Spleen (tissue), 11 donors: ENCODE measurements around the gene TBC1D8B. TPM values are rescaled to one million over a fixed set of nuclear protein-coding genes. Genes with fewer than 3 reads are reported as not detected.

Source experiments
- DNase-seq: peaks from one replicate; pipeline ENCODE4 v3.0.0-alpha.2; 2020
- H3K27ac ChIP-seq, 8 donors: fragments of 200-600 bp; sonication (generic) in 7 of 8; 1 replicate in 4 of 8; 2 replicates in 4 of 8; pipeline versions ENCODE4 v1.5.0 to v1.8.0; 2016 to 2021; ENCODE audit warnings: inconsistent platforms in 4 of 8, mild to moderate bottlenecking in 4 of 8, moderate library complexity in 1 of 8
- H3K27me3 ChIP-seq, 7 donors: fragments of 200-600 bp; sonication (generic) in 6 of 7; replicated peaks in 1 of 7; 1 replicate in 4 of 7; 2 replicates in 3 of 7; pipeline versions ENCODE4 v1.5.0 to v1.8.0; 2016 to 2021; ENCODE audit warnings: inconsistent platforms in 3 of 7, mild to moderate bottlenecking in 1 of 7
- H3K36me3 ChIP-seq, 6 donors: fragments of 200-600 bp; sonication (generic) in 5 of 6; 1 replicate in 4 of 6; 2 replicates in 2 of 6; pipeline versions ENCODE4 v1.5.0 to v1.8.0; 2016 to 2021; ENCODE audit warnings: inconsistent platforms in 2 of 6
- H3K4me1 ChIP-seq, 6 donors: fragments of 200-600 bp; sonication (generic) in 5 of 6; 1 replicate in 3 of 6; 2 replicates in 3 of 6; pipeline versions ENCODE4 v1.5.0 to v1.8.0; 2016 to 2021; ENCODE audit warnings: inconsistent platforms in 3 of 6
- H3K4me3 ChIP-seq, 8 donors: fragments of 200-600 bp; sonication (generic) in 7 of 8; 1 replicate in 4 of 8; 2 replicates in 4 of 8; pipeline versions ENCODE4 v1.5.0 to v1.8.0; 2016 to 2021; ENCODE audit warnings: inconsistent platforms in 4 of 8, mild to moderate bottlenecking in 4 of 8, moderate library complexity in 2 of 8
- H3K9me3 ChIP-seq, 8 donors: fragments of 200-600 bp; sonication (generic) in 7 of 8; 1 replicate in 4 of 8; 2 replicates in 4 of 8; pipeline versions ENCODE4 v1.5.0 to v1.8.0; 2016 to 2021; ENCODE audit warnings: inconsistent platforms in 4 of 8
- CTCF ChIP-seq, 11 experiments: fragments of 200-600 bp in 7 of 11; fragments of 450-650 bp in 4 of 11; sonication (generic) in 4 of 11; IDR thresholded peaks in 8 of 11; conservative IDR thresholded peaks in 3 of 11; 1 replicate in 7 of 11; 2 replicates in 4 of 11; pipeline versions ENCODE4 v1.4.0 to v1.8.0; 2016 to 2021; ENCODE audit warnings: antibody characterized with exemption in 11 of 11, inconsistent platforms in 4 of 11, mild to moderate bottlenecking in 1 of 11
- POLR2A ChIP-seq, 3 donors: fragments of 450-650 bp; IDR thresholded peaks; one replicate each; pipeline ENCODE4 v1.5.1; 2017; ENCODE audit warnings: antibody characterized with exemption in 3 of 3, mild to moderate bottlenecking in 1 of 3
- POLR2AphosphoS5 ChIP-seq, 3 donors: sonication (generic); formaldehyde crosslinking; IDR thresholded peaks; one replicate each; pipeline ENCODE4 v1.5.1; 2017; ENCODE audit warnings: antibody characterized with exemption in 3 of 3
- WGBS, 5 donors: extraction: QIAGEN DNeasy Blood & Tissue Kit in 3 of 5; methylation state at CpG; one replicate each; pipeline versions ENCODE4 v1.1.5 to v1.1.7; 2013 to 2018; 5-methylcytosine and 5-hydroxymethylcytosine counted together
- intact Hi-C: fragments of 100-400 bp; cut with DNase I; formaldehyde crosslinking; loops from one replicate; pipeline ENCODE4 v1.15.0; 2023; ENCODE audit warnings: low total_unique reads
- polyA plus RNA-seq, 3 donors: library from polyadenylated mRNA; stranded (reverse); fragments of 200-250 nt; gene quantifications; one replicate each; pipeline ENCODE4 v1.2.1, GENCODE V29; 2013
- total RNA-seq, 7 donors: library from RNA; depleted of rRNA in 3 of 7; stranded (reverse); fragments of >200 nt in 3 of 7; fragmentation: NEBNext Ultra II Directional in 4 of 7; extraction: Animal tissue kit (Norgen Biotek cat#: 25700) in 4 of 7; gene quantifications; one replicate each; pipeline versions ENCODE4 v1.1.0 to v1.2.1, GENCODE V29; 2016 to 2021
- donor health status: healthy with polysubstance abuse.
- donor health status: DM: no; HTN: no; CAD: no; lungs with moderate emphysema.
- donor health status: DM: no; HTN: no; CAD: no.
- donor health status: Bipolar disorder and iron deficiency.
- donor health status: healthy.
- donor health status: DM: no; HTN: no; CAD: no.
- donor health status: DM: yes; HTN: yes; CAD: no.

Gene TBC1D8B
- total and polyA plus RNA-seq, 10 donors, result 0.67 to 6.7 (median 5.0) TPM

DNA sequence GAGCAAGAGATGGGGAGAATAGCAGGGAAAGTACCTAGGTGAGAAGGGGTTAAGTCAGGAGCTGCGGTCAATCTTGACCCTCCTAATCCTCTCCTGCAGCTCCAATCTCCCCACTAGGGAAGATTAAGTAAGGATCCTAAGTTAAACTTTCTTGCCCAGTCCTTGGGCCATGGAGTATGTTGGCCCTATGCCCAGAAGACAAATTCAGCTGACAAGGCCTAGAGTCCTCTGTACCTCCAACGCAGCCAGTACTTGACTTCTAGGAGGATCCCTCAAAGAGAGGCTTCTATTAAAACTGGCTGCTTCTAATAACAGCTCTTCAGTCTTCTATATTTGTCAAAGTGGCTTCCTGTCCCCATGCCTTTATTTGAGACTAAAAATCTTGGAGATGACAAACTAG is 119.2 kb downstream of the TBC1D8B start:
- Histone ChIP-seq H3K4me1 (peaks cover 0 to 4% (median 0%) of the 10 kb centered on the region in 6 donors), H3K9me3 (no peaks in the 10 kb centered on the region), H3K4me3 (no peak overlapping the region), H3K27me3 (peaks cover 0 to 9% (median 0%) of the 10 kb centered on the region in 7 donors), H3K36me3 (no peaks in the 10 kb centered on the region), H3K27ac (no peak overlapping the region)
- DNase-seq, result no peak
- WGBS, 5 donors, result 72 to 91% (median 77%) methylated on average over 2 of the region's 2 CpGs
- intact Hi-C loops, result no loop called here
- TF ChIP-seq CTCF (IDR thresholded peaks at IDR 0.05 in 8 of 11, conservative IDR thresholded peaks at IDR 0.05 in 3 of 11) (no peak), POLR2AphosphoS5 (IDR thresholded peaks at IDR 0.05) (no peak), POLR2A (IDR thresholded peaks at IDR 0.05) (no peak)

Other genes starting within 250 kb of the TBC1D8B start
- gene RADX, start 190.7 kb upstream of the TBC1D8B start, total RNA-seq, result 10 to 100 TPM in 1 of 7 donors, 1 to 10 TPM in 6; 5.2 to 19.4 (median 6.0) TPM
- 1 to 10 TPM; 2.7 to 7.9 (median 3.5) TPM for gene RADX, start 190.7 kb upstream of the TBC1D8B start, polyA plus RNA-seq
- gene RNF128, start 76.0 kb upstream of the TBC1D8B start, total RNA-seq, result under 1 TPM in 2 of 7 donors, not detected in 5; 0.10 to 0.60 TPM
- gene RNF128, start 76.0 kb upstream of the TBC1D8B start, polyA plus RNA-seq, result not detected
- not detected for gene RIPPLY1, start 100.7 kb downstream of the TBC1D8B start, total RNA-seq
- not detected for gene RIPPLY1, start 100.7 kb downstream of the TBC1D8B start, polyA plus RNA-seq
- gene CLDN2, start 117.7 kb downstream of the TBC1D8B start, total RNA-seq, result not detected
- gene CLDN2, start 117.7 kb downstream of the TBC1D8B start, polyA plus RNA-seq, result not detected
- 1 to 10 TPM; 4.1 to 7.0 (median 5.2) TPM for gene MORC4, start 197.5 kb downstream of the TBC1D8B start, total RNA-seq
- gene MORC4, start 197.5 kb downstream of the TBC1D8B start, polyA plus RNA-seq, result 1 to 10 TPM; 1.4 to 2.1 (median 1.7) TPM